Activated CD8-positive, alpha-beta memory T cell treated with anti-CD3 and anti-CD28 coated beads, Interleukin-2, amount 50 U/mL, for 24 hours (primary cell): ENCODE measurements around the gene COMT.

ENCODE experiments used
- DNase-seq: peaks from one replicate; pipeline ENCODE4 v3.0.0-alpha.2; 2020; ENCODE audit errors: extremely low read depth

The COMT gene

GRCh38 chr22:20011123-20011992 lies 69.8 kb downstream of the COMT start:
- no peak for DNase-seq

DNA sequence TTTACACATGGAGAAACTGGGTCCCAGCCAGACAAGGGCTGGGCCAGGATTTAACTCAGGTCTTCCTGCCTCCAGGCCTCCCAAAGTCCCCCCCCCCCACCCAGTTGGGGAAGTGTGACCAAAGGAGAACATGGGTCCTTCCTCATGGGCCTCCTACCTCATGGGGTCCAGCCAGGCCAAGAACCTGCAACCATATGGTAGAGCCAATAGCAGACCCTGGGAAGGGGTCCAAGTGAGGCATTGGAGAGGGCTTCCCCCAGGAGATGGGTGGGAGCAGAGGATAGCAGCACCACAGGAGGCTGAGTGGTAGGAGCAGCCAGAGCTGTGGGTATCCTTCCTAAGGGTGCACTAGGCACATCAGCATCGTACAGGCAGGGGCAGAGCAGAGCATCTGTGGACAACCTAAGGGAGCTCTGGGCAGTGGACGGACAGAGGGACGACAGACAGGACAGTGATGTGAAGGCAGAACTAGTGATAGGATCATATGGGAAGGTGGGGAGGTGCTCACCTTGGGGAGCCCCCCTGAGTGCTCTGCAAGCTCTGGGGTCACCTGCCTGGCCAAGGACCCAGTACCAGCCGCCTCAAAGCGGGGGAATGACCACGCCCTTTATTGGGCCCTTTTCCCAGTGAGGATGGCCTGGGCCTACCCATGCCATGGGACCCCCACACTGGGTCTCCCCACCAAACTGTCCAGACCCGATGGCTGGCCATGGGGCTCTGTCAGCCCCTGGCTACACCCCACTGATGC lies 70.6 kb downstream of the COMT start:
- no peak for DNase-seq

GRCh38 chr22:20012741-20013331 lies 71.3 kb downstream of the COMT start:
- DNase-seq: no peak

DNA sequence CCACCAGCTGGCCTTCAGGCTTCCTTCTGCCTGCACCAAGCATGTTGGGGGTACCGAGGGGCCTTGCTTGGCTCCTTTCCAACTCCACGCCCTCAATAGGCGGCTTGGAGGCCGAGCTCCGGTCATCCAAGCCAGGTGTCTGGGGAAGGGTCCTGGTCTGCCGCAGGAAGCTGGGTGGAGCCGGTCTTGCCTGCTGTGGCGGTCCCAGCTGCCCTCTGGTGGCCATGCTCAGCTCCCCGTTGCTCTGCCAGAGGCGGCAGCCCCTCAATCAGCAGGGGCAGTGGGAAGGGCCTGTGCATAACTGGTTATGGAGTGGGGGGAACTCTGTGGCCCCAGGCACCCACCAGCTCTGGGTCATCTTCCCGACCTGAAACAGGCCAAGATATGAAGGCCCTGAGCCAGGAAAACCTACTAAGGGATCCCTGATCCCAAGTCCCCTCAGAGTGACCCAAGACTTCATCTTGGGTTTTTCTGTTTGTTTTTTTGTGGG lies 71.9 kb downstream of the COMT start:
- DNase-seq: no peak

DNA sequence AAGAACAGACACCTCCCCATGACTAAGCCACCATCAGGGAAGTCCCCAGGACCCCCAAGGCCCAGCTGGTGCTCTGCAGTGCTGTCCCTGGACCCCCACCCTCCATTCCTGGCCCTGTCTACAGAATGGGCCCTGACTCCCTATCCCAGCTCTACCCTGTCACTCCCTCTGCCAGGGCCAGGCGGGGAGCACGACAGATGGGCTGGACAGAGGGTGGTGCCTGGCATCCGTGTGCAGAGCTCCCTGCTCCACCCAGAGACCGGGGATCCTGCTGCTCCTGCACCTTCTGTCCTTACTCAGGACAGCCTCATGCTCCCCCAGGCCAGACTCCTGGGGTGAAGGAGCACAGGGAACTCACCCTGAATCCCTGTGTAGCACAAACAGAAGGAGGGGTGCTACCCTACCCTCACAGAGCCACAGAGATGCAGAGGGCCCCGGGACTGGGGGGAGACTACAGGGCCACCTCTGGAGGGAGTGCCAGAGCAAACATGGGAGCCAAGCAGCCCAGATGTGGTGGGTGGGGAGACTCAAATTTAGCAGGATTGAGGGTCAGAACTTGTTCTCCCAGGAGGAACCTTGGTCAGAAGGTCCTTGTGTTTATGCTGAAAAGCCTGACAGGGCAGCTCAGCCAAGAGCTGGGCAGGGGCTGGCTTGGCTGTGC lies 73.1 kb downstream of the COMT start:
- DNase-seq: no peak

GRCh38 chr22:20015187-20015625 lies 73.6 kb downstream of the COMT start:
- no peak for DNase-seq

DNA sequence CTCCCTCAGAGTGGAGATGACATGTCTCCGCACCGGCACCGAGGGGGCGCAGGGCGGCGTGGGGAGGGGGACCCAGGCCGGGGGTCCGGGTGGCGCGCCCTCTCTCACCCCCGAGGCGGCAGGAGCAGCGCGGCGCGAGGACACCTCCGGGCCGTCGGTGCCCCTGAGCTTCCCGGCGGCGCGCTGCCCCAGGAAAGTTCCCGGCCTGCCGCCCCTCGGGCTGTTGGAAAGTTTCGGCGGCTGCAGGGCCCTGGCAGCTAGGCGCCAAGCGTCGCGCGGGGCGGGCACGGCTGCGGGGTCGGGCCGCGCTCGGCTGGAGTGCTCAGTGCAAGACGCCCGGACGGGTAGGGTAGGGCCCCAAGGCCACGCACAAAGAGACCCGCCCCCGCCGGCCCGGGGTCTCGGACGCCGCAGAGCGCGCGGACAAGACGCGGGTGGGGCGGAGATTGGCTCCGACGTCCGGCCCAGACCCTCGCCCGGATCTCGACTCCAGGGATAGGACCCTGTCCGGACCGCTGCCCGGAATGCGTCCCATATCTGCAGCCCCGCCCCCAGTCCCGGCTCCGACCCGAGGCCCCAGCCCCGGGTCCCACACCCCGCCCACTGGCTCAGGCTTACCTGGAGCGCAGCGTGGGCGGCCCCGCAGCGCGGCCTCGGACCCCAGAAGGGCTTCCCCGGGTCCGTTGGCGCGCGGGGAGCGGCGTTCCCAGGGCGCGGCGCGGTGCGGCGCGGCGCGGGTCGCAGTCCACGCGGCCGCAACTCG lies 74.6 kb downstream of the COMT start:
- no peak for DNase-seq

DNA sequence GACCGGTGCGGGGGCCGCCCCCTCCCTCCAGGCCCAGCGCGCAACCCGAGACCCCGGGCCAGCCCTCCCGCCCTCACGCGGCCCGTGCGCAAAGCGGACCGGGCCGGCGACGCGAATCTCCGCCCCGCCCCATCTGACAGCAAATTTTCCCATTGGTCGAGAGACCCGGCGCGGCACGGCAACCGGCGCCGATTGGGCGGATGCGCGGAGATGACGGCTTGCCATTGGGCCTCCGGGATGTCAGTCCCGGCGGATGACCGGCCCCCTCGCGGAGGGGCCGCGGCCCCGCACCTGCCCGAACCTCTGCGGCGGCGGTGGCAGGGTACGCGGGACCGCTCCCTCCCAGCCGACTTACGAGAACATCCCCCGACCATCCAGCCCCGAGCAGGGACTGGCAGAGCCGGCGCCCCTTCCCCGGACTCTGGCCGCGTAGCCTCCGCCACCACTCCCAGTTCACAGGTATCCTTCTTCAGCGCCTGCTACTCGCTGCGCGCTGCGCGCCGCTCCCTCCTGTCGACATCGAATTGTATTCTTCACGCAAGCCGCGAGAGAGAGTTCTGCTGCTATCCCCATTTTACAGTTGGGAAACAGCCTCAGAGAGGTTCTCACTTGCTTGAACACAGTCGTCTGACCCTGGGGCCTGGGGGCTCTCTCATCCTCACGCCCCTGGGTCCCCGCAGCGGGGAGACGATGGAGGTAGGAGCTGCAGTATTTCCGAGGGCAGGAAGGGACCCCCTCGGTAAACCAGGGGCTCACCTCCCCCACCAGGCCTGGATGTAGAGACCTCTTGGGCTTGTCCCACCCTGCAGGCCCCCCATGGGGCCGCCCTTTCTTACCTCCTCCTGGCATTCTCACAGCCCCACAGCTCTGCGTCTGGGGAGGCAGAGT lies 75.4 kb downstream of the COMT start, which contains the start of gene ARVCF:
Gene ARVCF (minus strand): TSS at position 90 of the 888 bp plus-strand sequence. CDS start 26,029 bp downstream, outside the sequence.
- DNase-seq: peak; percentile 71

DNA sequence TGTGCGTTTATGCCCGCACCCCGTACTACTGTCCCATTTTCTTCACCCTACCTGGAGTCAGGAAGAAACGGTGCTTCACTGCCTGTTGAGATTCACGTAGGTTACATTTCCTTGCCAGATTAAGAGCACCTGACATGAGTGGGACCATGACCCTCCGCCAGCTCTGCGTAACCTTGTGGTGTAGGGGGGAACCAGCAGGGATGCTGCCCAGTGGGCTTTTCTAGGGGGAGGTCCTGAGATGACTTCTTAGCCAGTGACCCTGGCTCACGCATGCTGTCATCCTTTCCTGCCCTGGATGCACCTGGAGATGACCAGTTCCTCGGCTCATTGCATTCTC lies 76.0 kb downstream of the COMT start:
- DNase-seq: no peak

- no peak for DNase-seq
These were observed 76.4 kb downstream of the COMT start for GRCh38 chr22:20018001-20018400.
